K562 (cell line): ENCODE data around the gene PLK1. TPM values are rescaled to one million over a fixed set of nuclear protein-coding genes. Genes with fewer than 3 reads are reported as not detected.

Experiments
- ARID1B ChIP-seq: fragments of 450-650 bp; IDR thresholded peaks from 2 replicates; pipeline ENCODE4 v1.6.1; 2016; ENCODE audit warnings: antibody characterized with exemption, mild to moderate bottlenecking, inconsistent platforms
- CEBPB ChIP-seq: fragments of 450-650 bp; IDR thresholded peaks from 2 replicates; pipeline ENCODE4 v1.6.1; 2016; ENCODE audit warnings: missing genetic modification characterization, missing compliant biosample characterization
- CEBPG ChIP-seq, 3 experiments: fragments of 200-800 bp in 1 of 3; sonication (Bioruptor generic) in 1 of 3; sonication (generic) in 1 of 3; formaldehyde crosslinking in 1 of 3; IDR thresholded peaks in 2 of 3; conservative IDR thresholded peaks in 1 of 3; 2 replicates each; pipeline versions ENCODE4 v1.6.1 to v1.8.0; 2016 to 2022; ENCODE audit warnings: missing compliant biosample characterization in 2 of 3, missing genetic modification characterization in 2 of 3, mild to moderate bottlenecking in 1 of 3, missing genetic modification reagents in 1 of 3
- EHMT2 ChIP-seq: fragments of 450-650 bp; IDR thresholded peaks from 2 replicates; pipeline ENCODE4 v1.6.1; 2018; ENCODE audit warnings: antibody characterized with exemption
- EP300 ChIP-seq: IDR thresholded peaks from 2 replicates; pipeline ENCODE4 v1.6.1; 2012; ENCODE audit warnings: low read length, improper control_type of control experiment
- GTF2B ChIP-seq: IDR thresholded peaks from 2 replicates; pipeline ENCODE4 v1.6.1; 2011; ENCODE audit not compliant: insufficient read length; ENCODE audit errors: extremely low read depth
- HDGF ChIP-seq: fragments of 450-650 bp; IDR thresholded peaks from 2 replicates; pipeline ENCODE4 v1.6.1; 2016
- KLF16 ChIP-seq: IDR thresholded peaks from 2 replicates; pipeline ENCODE4 v1.6.1; 2016; ENCODE audit warnings: antibody characterized with exemption
- POU5F1 ChIP-seq: fragments of 150-350 bp; IDR thresholded peaks from 2 replicates; pipeline ENCODE4 v1.6.1; 2014; ENCODE audit warnings: borderline replicate concordance, low read length, low read depth, mild to moderate bottlenecking; ENCODE audit not compliant: partially characterized antibody
- PRDM10 ChIP-seq: fragments of 450-650 bp; IDR thresholded peaks from 2 replicates; pipeline ENCODE4 v1.6.1; 2018; ENCODE audit not compliant: partially characterized antibody
- RUNX1 ChIP-seq: sonication (generic); IDR thresholded peaks from 2 replicates; pipeline ENCODE4 v1.6.1; 2016; ENCODE audit warnings: antibody characterized with exemption, low read depth
- SOX6 ChIP-seq: fragments of 450-650 bp; IDR thresholded peaks from 2 replicates; pipeline ENCODE4 v1.6.1; 2014; ENCODE audit warnings: mild to moderate bottlenecking
- TFAP4 ChIP-seq: sonication (generic); formaldehyde crosslinking; IDR thresholded peaks from 2 replicates; pipeline ENCODE4 v1.8.0; 2022; ENCODE audit warnings: missing genetic modification reagents, mild to moderate bottlenecking, moderate library complexity, borderline replicate concordance
- polyA plus RNA-seq, 8 experiments: library from polyadenylated mRNA; depleted of rRNA in 4 of 8; stranded (reverse) in 5 of 8; unstranded in 3 of 8; fragments of >200 nt; fragmentation: Nextera tagmentation in 2 of 8; fragmentation: Illumina TruSeq in 1 of 8; extraction: Ambion mirVana in 2 of 8; extraction: Trizol in 1 of 8; gene quantifications; 2 replicates each; pipeline versions ENCODE4 v1.2.1 to v1.2.3, GENCODE V29; 2011 to 2014; ENCODE audit warnings: inconsistent platforms in 1 of 8, missing spikeins in 1 of 8
- total RNA-seq, 7 experiments: library from RNA; depleted of rRNA in 6 of 7; stranded (reverse); fragments of >200 nt in 6 of 7; fragmentation: Illumina TruSeq in 2 of 7; extraction: Trizol in 2 of 7; gene quantifications; 2 replicates each; pipeline versions ENCODE4 v1.2.1 to v1.2.3, GENCODE V29; 2011 to 2021; ENCODE audit warnings: low replicate concordance in 1 of 7

Gene PLK1
- total and polyA plus RNA-seq, 9 of the 15 experiments (the other 6 are each of a cell fraction or from before 2014, with no cell fraction given) = 13.6 to 212 (median 45.5) TPM

GRCh38 chr16:23729503-23730424 lies 51.1 kb downstream of the PLK1 start (continued):
- peak; percentile 98 for TF ChIP-seq PRDM10
- TF ChIP-seq GTF2B = no peak
- TF ChIP-seq HDGF = peak; percentile 15; the same call in 1 of the 2 replicates
- TF ChIP-seq TFAP4 = 0 out of 2 replicates have a peak, but pooled peaks have one; percentile 24
- 0 out of 2 replicates have a peak, but pooled peaks have one; percentile 10 for TF ChIP-seq ARID1B
- no peak for TF ChIP-seq RUNX1
- TF ChIP-seq KLF16 = no peak
- TF ChIP-seq CEBPB (tag) = peak; percentile 93
- TF ChIP-seq EP300 = peak; percentile 43; the same call in 1 of the 2 replicates
- 0 out of 2 replicates have a peak, but pooled peaks have one; percentile 7 for TF ChIP-seq SOX6
- TF ChIP-seq POU5F1 = no peak
- 0 out of 2 replicates have a peak, but pooled peaks have one; percentile 34 for TF ChIP-seq EHMT2
- peak; percentile 96 for TF ChIP-seq CEBPG (CRISPR knock-in tag; IDR thresholded peaks at IDR 0.05)
- peak; percentile 90 to 92 for TF ChIP-seq CEBPG (tag; conservative IDR thresholded peaks at IDR 0.05 in 1 of 2, IDR thresholded peaks at IDR 0.05 in 1 of 2)
